Breast epithelium (tissue), 3 donors: ENCODE data around the gene TPK1.

Source experiments
- CTCF ChIP-seq, 3 donors: fragments of 450-650 bp; IDR thresholded peaks; one replicate each; pipeline ENCODE4 v1.5.1; 2016 to 2017; ENCODE audit warnings: antibody characterized with exemption in 3 of 3, mild to moderate bottlenecking in 3 of 3, moderate library complexity in 3 of 3
- POLR2A ChIP-seq: fragments of 450-650 bp; IDR thresholded peaks from one replicate; pipeline ENCODE4 v1.6.1; 2016; ENCODE audit warnings: antibody characterized with exemption, mild to moderate bottlenecking, moderate library complexity

GRCh38 chr7:144671429-144671828 is 164.4 kb downstream of the TPK1 start:
- no peak for TF ChIP-seq CTCF (IDR thresholded peaks at IDR 0.05)
- no peak for TF ChIP-seq POLR2A
